ENCODE data around the gene SOS1. TPM values are rescaled to one million over a fixed set of nuclear protein-coding genes. Genes with fewer than 3 reads are reported as not detected.

SOS1 gene
- total and polyA plus RNA-seq, 2 experiments from 2014 or later = 5.0 to 22.0 TPM

- peak; percentile 83 for DNase-seq
- H3F3A ChIP-seq (ENCODE audit: insufficient read depth) = peaks cover 11% of the 10 kb centered on the region
- H2AFZ ChIP-seq = no peak overlapping the region
- H3K27me3 ChIP-seq (replicated peaks; ENCODE audit: insufficient read depth) = no peaks in the 10 kb centered on the region
- TF ChIP-seq EZH2phosphoT487 (IDR thresholded peaks at IDR 0.05; ENCODE audit: insufficient read depth, low read depth) (no peak), EZH2 (IDR thresholded peaks at IDR 0.05; ENCODE audit: insufficient read depth, poor library complexity, severe bottlenecking) (no peak)
- H3K9ac ChIP-seq = no peak overlapping the region
- H3K9me2 ChIP-seq (ENCODE audit: insufficient read depth) = no peaks in the 10 kb centered on the region
- 34 to 35% methylated on average over 11 of the region's 11 CpGs for whole genome bisulfite sequencing, 2 experiments (ENCODE audit: low coverage in 1 of 2, low lambda C conversion rate in 2 of 2, missing lambda C conversion rate in 2 of 2)
- peaks cover 6% of the 10 kb centered on the region; the same call in 1 of the 2 replicates for H3K4me1 ChIP-seq (ENCODE audit: insufficient read depth)
- no peak overlapping the region for H3K27ac ChIP-seq
- H3K36me3 ChIP-seq (ENCODE audit: low read depth) = no peaks in the 10 kb centered on the region
- H3K4me3 ChIP-seq = no peak overlapping the region
- H3K79me2 ChIP-seq (ENCODE audit: insufficient read depth) = no peaks in the 10 kb centered on the region
- no peaks in the 10 kb centered on the region for H4K20me1 ChIP-seq (ENCODE audit: insufficient read depth)
- no peaks in the 10 kb centered on the region for H3K9me3 ChIP-seq (ENCODE audit: low read depth)
- in situ Hi-C loops (cut with MboI) = no loop called here
- H3K4me2 ChIP-seq (ENCODE audit: unreplicated experiment) = no peak overlapping the region
These were observed 173.3 kb downstream of the SOS1 start for GRCh38 chr2:38947241-38948239.

GRCh38 chr2:38945911-38946310 is 174.9 kb downstream of the SOS1 start:
- Histone ChIP-seq H2AFZ (no peak overlapping the region), H3K27me3 (replicated peaks; ENCODE audit: insufficient read depth) (no peaks in the 10 kb centered on the region)
- WGBS, 2 experiments (ENCODE audit: low coverage in 1 of 2, low lambda C conversion rate in 2 of 2, missing lambda C conversion rate in 2 of 2) = 83 to 89% methylated on average over 5 of the region's 5 CpGs

GRCh38 chr2:38945372-38945771 is 175.5 kb downstream of the SOS1 start:
- H3K36me3 ChIP-seq (ENCODE audit: low read depth) = no peaks in the 10 kb centered on the region
- no peak overlapping the region for H3K27ac ChIP-seq
- no peak overlapping the region for H2AFZ ChIP-seq
- no peak for DNase-seq
- H3K9ac ChIP-seq = no peak overlapping the region
- WGBS, 2 experiments (ENCODE audit: low coverage in 1 of 2, low lambda C conversion rate in 2 of 2, missing lambda C conversion rate in 2 of 2) = 96 to 98% methylated on average over 4 of the region's 4 CpGs
- no peak for TF ChIP-seq EZH2phosphoT487 (IDR thresholded peaks at IDR 0.05; ENCODE audit: insufficient read depth, low read depth)
- TF ChIP-seq EZH2 (IDR thresholded peaks at IDR 0.05; ENCODE audit: insufficient read depth, poor library complexity, severe bottlenecking) = no peak
- H3K4me1 ChIP-seq (ENCODE audit: insufficient read depth) = peaks cover 6% of the 10 kb centered on the region; the same call in 1 of the 2 replicates
- H3K27me3 ChIP-seq (replicated peaks; ENCODE audit: insufficient read depth) = no peaks in the 10 kb centered on the region
- H3F3A ChIP-seq (ENCODE audit: insufficient read depth) = peaks cover 11% of the 10 kb centered on the region
- H3K4me3 ChIP-seq = no peak overlapping the region
- no peaks in the 10 kb centered on the region for H3K79me2 ChIP-seq (ENCODE audit: insufficient read depth)
- H3K4me2 ChIP-seq (ENCODE audit: unreplicated experiment) = no peak overlapping the region
- in situ Hi-C loops (cut with MboI) = no loop called here
- H3K9me3 ChIP-seq (ENCODE audit: low read depth) = no peaks in the 10 kb centered on the region
- no peaks in the 10 kb centered on the region for H4K20me1 ChIP-seq (ENCODE audit: insufficient read depth)
- no peaks in the 10 kb centered on the region for H3K9me2 ChIP-seq (ENCODE audit: insufficient read depth)

More at GRCh38 chr2:38945911-38946310, 174.9 kb downstream of the SOS1 start:
- Histone ChIP-seq H3K4me1 (ENCODE audit: insufficient read depth) (peaks cover 6% of the 10 kb centered on the region; the same call in 1 of the 2 replicates), H3K36me3 (ENCODE audit: low read depth) (no peaks in the 10 kb centered on the region), H4K20me1 (ENCODE audit: insufficient read depth) (no peaks in the 10 kb centered on the region), H3K4me3 (no peak overlapping the region), H3K9ac (no peak overlapping the region), H3K9me2 (ENCODE audit: insufficient read depth) (no peaks in the 10 kb centered on the region), H3K4me2 (ENCODE audit: unreplicated experiment) (no peak overlapping the region), H3K79me2 (ENCODE audit: insufficient read depth) (no peaks in the 10 kb centered on the region), H3K9me3 (ENCODE audit: low read depth) (no peaks in the 10 kb centered on the region), H3F3A (ENCODE audit: insufficient read depth) (peaks cover 11% of the 10 kb centered on the region), H3K27ac (no peak overlapping the region)
- in situ Hi-C loops (cut with MboI) = no loop called here
- TF ChIP-seq EZH2 (IDR thresholded peaks at IDR 0.05; ENCODE audit: insufficient read depth, poor library complexity, severe bottlenecking) (no peak), EZH2phosphoT487 (IDR thresholded peaks at IDR 0.05; ENCODE audit: insufficient read depth, low read depth) (no peak)
- DNase-seq = no peak

GRCh38 chr2:38943784-38944183 is 177.1 kb downstream of the SOS1 start:
- no peaks in the 10 kb centered on the region for H3K36me3 ChIP-seq (ENCODE audit: low read depth)
- H3K27ac ChIP-seq = no peak overlapping the region
- no peak overlapping the region for H2AFZ ChIP-seq
- in situ Hi-C loops (cut with MboI) = no loop called here
- peaks cover 11% of the 10 kb centered on the region for H3F3A ChIP-seq (ENCODE audit: insufficient read depth)
- no peaks in the 10 kb centered on the region for H3K79me2 ChIP-seq (ENCODE audit: insufficient read depth)
- H3K27me3 ChIP-seq (replicated peaks; ENCODE audit: insufficient read depth) = no peaks in the 10 kb centered on the region
- H3K4me3 ChIP-seq = no peak overlapping the region
- H4K20me1 ChIP-seq (ENCODE audit: insufficient read depth) = no peaks in the 10 kb centered on the region
- no peaks in the 10 kb centered on the region for H3K9me2 ChIP-seq (ENCODE audit: insufficient read depth)
- H3K4me1 ChIP-seq (ENCODE audit: insufficient read depth) = peaks cover 6% of the 10 kb centered on the region; the same call in 1 of the 2 replicates
- no peak for TF ChIP-seq EZH2 (IDR thresholded peaks at IDR 0.05; ENCODE audit: insufficient read depth, poor library complexity, severe bottlenecking)
- no peak for TF ChIP-seq EZH2phosphoT487 (IDR thresholded peaks at IDR 0.05; ENCODE audit: insufficient read depth, low read depth)
- H3K4me2 ChIP-seq (ENCODE audit: unreplicated experiment) = no peak overlapping the region
- no peak for DNase-seq
- no peaks in the 10 kb centered on the region for H3K9me3 ChIP-seq (ENCODE audit: low read depth)
- no peak overlapping the region for H3K9ac ChIP-seq

Data from GM23248 (cell line).